Esophagus muscularis mucosa (tissue), 4 donors: Measurements from ENCODE around the gene IL12RB1.
"Not testable (repeated sequence)": the region's sequence is repeated elsewhere in the genome, so short reads cannot be mapped to it uniquely, and the experiment has no call there.

Source experiments
- CTCF ChIP-seq, 3 experiments: fragments of 200-600 bp in 2 of 3; fragments of 450-650 bp in 1 of 3; sonication (generic) in 2 of 3; IDR thresholded peaks; one replicate each; pipeline ENCODE4 v1.5.1; 2017 to 2019; ENCODE audit warnings: antibody characterized with exemption in 3 of 3, mild to moderate bottlenecking in 2 of 3, moderate library complexity in 1 of 3
- EP300 ChIP-seq: sonication (generic); formaldehyde crosslinking; IDR thresholded peaks from one replicate; pipeline ENCODE4 v1.6.1; 2017; ENCODE audit warnings: antibody characterized with exemption
- POLR2A ChIP-seq: fragments of 450-650 bp; IDR thresholded peaks from one replicate; pipeline ENCODE4 v1.6.1; 2017; ENCODE audit warnings: antibody characterized with exemption, moderate library complexity, mild to moderate bottlenecking, low read depth
- POLR2AphosphoS5 ChIP-seq, 2 donors: sonication (generic); formaldehyde crosslinking; IDR thresholded peaks; one replicate each; pipeline ENCODE4 v1.6.1; 2017; ENCODE audit warnings: antibody characterized with exemption in 2 of 2

- TF ChIP-seq CTCF (IDR thresholded peaks at IDR 0.05); POLR2A; POLR2AphosphoS5 (IDR thresholded peaks at IDR 0.05); EP300: not testable (repeated sequence)
These were observed 54.6 kb downstream of the IL12RB1 start for GRCh38 chr19:18032102-18032501.
